Transverse colon (tissue), 4 donors: Measurements from ENCODE around the gene PIGT.
A peak's percentile ranks its signal among the peaks of the same experiment; 100 is the strongest.

Experiments used
- CTCF ChIP-seq, 5 experiments: fragments of 200-600 bp in 3 of 5; fragments of 450-650 bp in 2 of 5; sonication (generic) in 3 of 5; IDR thresholded peaks; 1 replicate in 2 of 5; 2 replicates in 3 of 5; pipeline ENCODE4 v1.5.1; 2016 to 2017; ENCODE audit warnings: antibody characterized with exemption in 5 of 5, inconsistent platforms in 3 of 5, mild to moderate bottlenecking in 2 of 5, moderate library complexity in 1 of 5
- POLR2A ChIP-seq: fragments of 450-650 bp; IDR thresholded peaks from one replicate; pipeline ENCODE4 v1.6.1; 2016; ENCODE audit warnings: antibody characterized with exemption, mild to moderate bottlenecking, moderate library complexity
- POLR2AphosphoS5 ChIP-seq, 3 donors: sonication (generic); formaldehyde crosslinking; IDR thresholded peaks; one replicate each; pipeline ENCODE4 v1.6.1; 2016; ENCODE audit warnings: antibody characterized with exemption in 3 of 3

GRCh38 chr20:45459606-45460005 is 43.7 kb downstream of the PIGT start:
- TF ChIP-seq POLR2A (no peak), CTCF (IDR thresholded peaks at IDR 0.05) (peak in 1 of 5 experiments; percentile 14), POLR2AphosphoS5 (IDR thresholded peaks at IDR 0.05) (no peak)
